ENCODE measurements around the gene AGRN. TPM values are rescaled to one million over a fixed set of nuclear protein-coding genes. Genes with fewer than 3 reads are reported as not detected.
"Not testable (repeated sequence)": the region's sequence is repeated elsewhere in the genome, so short reads cannot be mapped to it uniquely, and the experiment has no call there.

Gene AGRN
- total RNA-seq, 1 experiment from 2014 or later, result 126 TPM

DNA sequence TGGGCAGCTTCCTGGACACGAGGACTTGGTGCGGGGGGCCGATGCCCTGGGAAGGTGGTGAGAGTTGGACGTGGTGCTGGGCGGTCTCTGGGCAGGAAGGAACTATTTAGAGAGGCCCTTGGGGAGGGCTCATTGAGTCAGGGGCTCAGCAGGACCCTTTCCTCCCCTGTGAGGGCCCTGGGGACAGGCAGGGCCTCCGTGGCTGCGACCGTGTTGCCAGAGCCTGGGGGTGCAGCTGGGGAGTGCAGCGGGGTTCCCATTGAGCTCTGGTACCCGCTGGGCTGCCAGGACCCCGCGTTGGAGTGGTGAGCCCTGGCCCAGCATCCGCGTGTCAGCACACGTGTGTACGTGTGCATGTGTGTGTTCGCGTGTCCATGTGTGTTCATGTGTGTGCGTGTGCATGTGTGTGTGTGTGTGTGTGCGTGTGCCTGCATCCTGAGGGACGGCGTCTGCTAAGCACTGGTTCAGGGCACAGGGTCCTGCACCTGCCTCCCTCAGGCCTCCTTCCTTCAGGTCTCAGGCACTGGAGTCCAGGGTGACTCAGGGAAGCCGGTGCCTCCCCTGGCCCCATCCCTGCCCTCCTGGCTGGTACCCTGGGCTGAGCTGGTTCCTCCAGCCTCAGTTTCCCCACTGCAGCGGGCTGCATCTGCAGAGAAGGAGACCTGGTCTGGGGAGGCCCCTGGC is 43.5 kb downstream of the AGRN start:
- Histone ChIP-seq H3K36me3 (replicated peaks; ENCODE audit: control insufficient read depth, insufficient read depth, low read length) (no peaks in the 10 kb centered on the region), H3K27me3 (ENCODE audit: control insufficient read depth, insufficient read depth, low read length) (peaks cover 55% of the 10 kb centered on the region), H3K4me3 (ENCODE audit: insufficient read depth, low read depth, low read length) (no peak overlapping the region)
- DNase-seq, result no peak

DNA sequence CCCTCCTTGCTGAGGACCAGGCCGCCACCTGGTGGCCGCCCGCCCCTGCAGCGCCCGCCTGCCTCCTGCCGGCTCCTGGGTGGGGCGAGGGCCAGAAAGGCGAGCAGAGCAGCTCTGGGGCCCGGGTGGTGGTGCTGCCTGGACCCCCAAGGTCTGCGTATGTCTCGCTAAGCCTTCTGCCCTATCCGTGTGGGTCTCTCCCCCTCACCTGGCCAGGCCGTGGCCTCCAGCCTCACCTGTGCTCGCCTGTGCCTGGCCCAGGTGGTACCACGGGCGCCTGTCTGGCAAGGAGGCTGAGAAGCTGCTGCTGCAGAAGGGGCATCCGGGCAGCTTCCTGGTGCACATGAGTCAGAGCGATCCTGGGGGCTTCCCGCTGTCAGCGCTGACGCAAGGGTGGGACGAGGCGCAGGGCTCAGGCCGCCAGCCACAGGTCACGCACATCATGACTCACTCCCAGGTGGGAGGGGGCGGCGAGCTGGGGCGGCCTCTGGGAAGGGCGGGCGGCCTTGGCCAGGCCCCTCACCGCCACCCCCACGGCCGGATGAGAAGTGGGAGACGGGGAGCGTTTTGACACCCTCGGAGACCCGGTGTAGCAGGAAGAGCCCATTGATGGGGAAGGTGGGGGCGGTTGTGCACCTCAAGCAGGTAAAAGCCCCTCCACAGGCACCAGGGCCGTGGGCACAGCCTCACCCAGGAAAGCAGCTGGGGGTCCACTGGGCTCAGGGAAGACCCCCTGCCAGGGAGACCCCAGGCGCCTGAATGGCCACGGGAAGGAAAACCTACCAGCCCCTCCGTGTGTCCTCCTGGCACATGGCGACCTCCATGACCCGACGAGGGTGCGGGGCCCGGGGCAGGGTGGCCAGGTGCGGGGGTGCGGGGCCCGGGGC is 44.3 kb downstream of the AGRN start:
- no peak overlapping the region for H3K4me3 ChIP-seq (ENCODE audit: insufficient read depth, low read depth, low read length)
- H3K36me3 ChIP-seq (replicated peaks; ENCODE audit: control insufficient read depth, insufficient read depth, low read length), result no peaks in the 10 kb centered on the region
- peak; percentile 98 for DNase-seq
- H3K27me3 ChIP-seq (ENCODE audit: control insufficient read depth, insufficient read depth, low read length), result peaks cover 48% of the 10 kb centered on the region

DNA sequence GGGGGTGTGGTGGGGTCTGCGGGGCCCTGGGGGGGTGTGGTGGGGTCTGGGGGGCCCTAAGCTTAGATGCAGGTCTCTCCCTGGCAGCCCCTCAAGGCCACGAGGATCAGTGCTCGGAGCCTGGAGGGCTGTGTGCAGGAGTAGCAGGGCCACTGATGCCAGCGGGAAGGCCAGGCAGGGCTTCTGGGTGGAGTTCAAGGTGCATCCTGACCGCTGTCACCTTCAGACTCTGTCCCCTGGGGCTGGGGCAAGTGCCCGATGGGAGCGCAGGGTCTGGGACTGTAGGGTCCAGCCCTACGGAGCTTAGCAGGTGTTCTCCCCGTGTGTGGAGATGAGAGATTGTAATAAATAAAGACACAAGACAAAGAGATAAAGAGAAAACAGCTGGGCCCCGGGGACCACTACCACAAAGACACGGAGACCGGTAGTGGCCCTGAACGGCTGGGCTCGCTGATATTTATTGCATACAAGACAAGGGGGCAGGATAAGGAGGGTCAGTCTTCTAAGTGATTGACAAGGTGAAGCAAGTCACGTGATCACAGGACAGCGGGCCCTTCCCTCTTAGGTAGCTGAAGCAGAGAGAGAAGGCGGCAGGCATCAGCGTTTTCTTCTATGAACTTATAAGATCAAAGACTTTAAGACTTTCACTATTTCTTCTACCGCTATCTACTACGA is 45.5 kb downstream of the AGRN start:
- no peaks in the 10 kb centered on the region for H3K36me3 ChIP-seq (replicated peaks; ENCODE audit: control insufficient read depth, insufficient read depth, low read length)
- DNase-seq, result no peak
- H3K27me3 ChIP-seq (ENCODE audit: control insufficient read depth, insufficient read depth, low read length), result peaks cover 51% of the 10 kb centered on the region
- no peak overlapping the region for H3K4me3 ChIP-seq (ENCODE audit: insufficient read depth, low read depth, low read length)

DNA sequence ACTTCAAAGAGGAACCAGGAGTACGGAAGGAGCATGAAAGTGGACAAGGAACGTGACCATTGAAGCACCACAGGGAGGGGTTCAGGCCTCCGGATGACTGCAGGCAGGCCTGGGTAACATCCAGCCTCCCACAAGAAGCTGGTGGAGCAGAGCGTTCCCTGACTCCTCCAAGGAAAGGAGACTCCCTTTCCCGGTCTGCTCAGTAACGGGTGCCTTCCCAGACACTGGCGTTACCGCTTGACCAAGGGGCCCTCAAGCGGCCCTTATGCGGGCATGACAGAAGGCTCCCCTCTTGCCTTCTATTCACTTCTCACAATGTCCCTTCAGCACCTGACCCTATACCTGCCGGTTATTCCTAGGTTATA is 46.0 kb downstream of the AGRN start:
- not testable (repeated sequence) for DNase-seq
- peaks cover 48% of the 10 kb centered on the region for H3K27me3 ChIP-seq (ENCODE audit: control insufficient read depth, insufficient read depth, low read length)

DNA sequence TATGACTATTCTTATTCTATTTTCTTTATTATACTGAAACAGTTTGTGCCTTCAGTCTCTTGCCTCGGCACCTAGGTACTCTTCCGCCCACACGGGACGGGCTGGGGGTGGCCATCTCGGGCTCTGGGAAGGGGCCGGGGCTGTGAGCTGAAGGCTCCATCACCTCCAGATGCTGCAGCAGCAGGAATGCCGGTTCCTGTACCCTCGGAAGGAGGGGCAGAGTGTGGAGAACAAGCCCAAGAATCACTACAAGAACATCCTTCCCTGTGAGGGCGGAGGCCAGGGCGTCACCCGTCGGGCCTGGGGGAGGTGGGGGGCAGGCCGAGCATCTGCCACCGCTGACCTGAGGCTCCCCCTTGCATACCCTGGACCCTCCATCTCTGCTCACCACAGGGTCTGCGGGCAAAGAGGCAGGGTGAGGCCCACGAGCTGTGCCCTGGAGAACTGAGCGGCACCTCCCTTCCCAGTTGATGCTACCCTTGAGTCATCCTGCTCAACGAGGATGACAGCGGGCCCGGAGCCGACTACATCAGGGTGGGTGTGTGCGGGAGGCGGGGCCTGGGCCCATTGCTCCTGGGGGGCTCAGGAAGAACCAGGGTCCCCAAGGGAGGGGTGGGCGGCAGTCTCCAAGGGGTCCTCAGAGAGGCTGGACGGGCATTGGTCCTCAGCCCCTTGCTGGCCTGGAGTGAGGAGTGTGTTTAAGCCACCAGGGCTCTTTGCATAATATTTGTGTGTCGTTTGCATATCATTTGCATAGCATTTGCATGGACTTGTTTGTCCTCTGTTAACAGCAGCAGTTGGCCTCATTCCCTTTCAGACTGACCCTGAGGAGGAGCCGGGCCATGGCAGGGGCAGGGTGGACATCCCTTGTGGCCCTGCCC is 46.7 kb downstream of the AGRN start:
- Histone ChIP-seq H3K36me3 (replicated peaks; ENCODE audit: control insufficient read depth, insufficient read depth, low read length) (no peaks in the 10 kb centered on the region), H3K27me3 (ENCODE audit: control insufficient read depth, insufficient read depth, low read length) (peaks cover 43% of the 10 kb centered on the region), H3K4me3 (ENCODE audit: insufficient read depth, low read depth, low read length) (no peak overlapping the region)
- DNase-seq, result no peak

More for the DNA sequence above, 46.0 kb downstream of the AGRN start:
- not testable (repeated sequence) for H3K4me3 ChIP-seq (ENCODE audit: insufficient read depth, low read depth, low read length); H3K36me3 ChIP-seq (replicated peaks; ENCODE audit: control insufficient read depth, insufficient read depth, low read length)

DNA sequence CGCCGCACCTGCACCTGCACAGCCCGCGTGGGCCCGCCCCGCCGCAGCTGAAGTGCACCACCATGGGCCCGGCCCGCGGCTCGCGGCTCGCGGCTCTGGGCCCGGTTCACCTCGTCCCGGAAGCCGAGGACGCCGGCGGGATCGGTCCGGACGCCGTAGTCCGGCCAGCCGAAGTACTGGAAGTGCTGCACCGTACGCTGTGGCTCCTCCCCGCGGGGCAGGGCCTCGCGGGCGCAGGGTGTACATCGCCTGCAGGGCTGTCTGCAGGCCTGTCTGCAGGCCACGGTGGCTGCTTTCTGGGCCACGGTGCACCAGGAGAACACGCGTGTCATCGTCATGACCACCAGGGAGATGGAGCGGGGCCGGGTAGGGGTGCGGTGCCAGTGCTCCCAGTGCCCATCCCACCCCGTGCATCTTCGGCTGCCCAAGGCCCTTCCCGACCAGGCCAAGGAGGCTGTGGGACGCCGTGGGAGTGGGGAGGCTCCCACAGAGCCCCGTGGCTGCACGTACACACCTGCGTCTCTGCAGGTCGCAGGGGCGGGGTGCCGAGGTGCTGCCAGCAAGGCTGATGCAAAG is 47.5 kb downstream of the AGRN start:
- no peaks in the 10 kb centered on the region for H3K36me3 ChIP-seq (replicated peaks; ENCODE audit: control insufficient read depth, insufficient read depth, low read length)
- no peak overlapping the region for H3K4me3 ChIP-seq (ENCODE audit: insufficient read depth, low read depth, low read length)
- peaks cover 38% of the 10 kb centered on the region for H3K27me3 ChIP-seq (ENCODE audit: control insufficient read depth, insufficient read depth, low read length)
- DNase-seq, result no peak

DNA sequence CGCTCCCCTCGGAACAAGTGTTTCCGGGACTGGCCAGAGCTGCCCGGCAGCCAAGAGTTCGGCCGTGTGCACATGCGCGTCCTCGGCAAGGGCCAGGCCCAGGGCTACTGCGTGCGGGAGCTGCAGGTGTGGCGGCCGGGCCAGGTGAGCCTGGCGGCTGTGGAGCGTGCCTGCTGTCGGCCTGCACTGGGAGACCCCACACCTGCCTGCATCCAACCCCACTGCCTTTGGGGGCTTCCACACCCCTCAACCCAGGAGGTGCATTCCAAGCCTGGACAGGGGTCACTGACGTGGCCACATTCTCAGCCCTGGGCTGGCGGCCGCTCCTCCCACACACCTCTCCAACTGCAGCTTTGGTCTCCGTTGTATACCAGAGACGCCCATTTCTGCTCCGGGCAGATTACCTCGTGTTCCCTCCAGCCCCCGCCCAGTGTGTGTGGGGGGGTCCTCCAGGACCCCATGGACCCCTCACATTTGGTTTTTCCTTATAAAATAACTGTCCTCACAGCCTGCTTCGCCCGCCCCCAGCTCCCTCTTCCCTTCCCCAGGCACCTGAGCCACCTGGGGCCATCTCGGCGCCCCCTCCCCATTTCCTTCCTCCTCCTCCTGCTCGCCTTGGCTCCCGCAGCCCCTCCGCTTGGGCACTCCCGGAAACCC is 48.1 kb downstream of the AGRN start:
- Histone ChIP-seq H3K36me3 (replicated peaks; ENCODE audit: control insufficient read depth, insufficient read depth, low read length) (no peaks in the 10 kb centered on the region), H3K27me3 (ENCODE audit: control insufficient read depth, insufficient read depth, low read length) (peaks cover 32% of the 10 kb centered on the region), H3K4me3 (ENCODE audit: insufficient read depth, low read depth, low read length) (peak overlapping the region; percentile 80)
- DNase-seq, result no peak

DNA sequence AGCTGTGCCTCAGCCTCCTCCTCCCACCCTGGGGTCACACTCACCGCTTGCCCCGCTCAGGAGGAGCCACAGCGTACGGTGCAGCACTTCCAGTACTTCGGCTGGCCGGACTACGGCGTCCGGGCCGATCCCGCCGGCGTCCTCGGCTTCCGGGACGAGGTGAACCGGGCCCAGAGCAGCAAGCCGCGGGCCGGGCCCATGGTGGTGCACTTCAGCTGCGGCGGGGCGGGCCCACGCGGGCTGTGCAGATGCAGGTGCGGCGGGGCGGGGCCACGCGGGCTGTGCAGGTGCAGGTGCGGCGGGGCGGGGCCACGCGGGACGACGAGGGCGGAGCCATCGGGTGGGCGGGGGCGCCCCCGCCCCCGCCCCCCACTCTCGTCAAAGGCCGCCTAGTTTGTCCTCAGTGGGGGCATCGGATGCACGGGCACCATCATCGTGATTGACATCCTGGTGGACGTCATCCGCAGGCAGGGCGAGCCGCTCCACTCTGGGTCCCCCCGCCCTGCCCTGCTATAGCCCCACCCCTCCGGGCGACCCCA is 48.7 kb downstream of the AGRN start:
- H3K27me3 ChIP-seq (ENCODE audit: control insufficient read depth, insufficient read depth, low read length), result peaks cover 26% of the 10 kb centered on the region
- H3K4me3 ChIP-seq (ENCODE audit: insufficient read depth, low read depth, low read length), result peak overlapping the region; percentile 80
- no peaks in the 10 kb centered on the region for H3K36me3 ChIP-seq (replicated peaks; ENCODE audit: control insufficient read depth, insufficient read depth, low read length)
- no peak for DNase-seq

DNA sequence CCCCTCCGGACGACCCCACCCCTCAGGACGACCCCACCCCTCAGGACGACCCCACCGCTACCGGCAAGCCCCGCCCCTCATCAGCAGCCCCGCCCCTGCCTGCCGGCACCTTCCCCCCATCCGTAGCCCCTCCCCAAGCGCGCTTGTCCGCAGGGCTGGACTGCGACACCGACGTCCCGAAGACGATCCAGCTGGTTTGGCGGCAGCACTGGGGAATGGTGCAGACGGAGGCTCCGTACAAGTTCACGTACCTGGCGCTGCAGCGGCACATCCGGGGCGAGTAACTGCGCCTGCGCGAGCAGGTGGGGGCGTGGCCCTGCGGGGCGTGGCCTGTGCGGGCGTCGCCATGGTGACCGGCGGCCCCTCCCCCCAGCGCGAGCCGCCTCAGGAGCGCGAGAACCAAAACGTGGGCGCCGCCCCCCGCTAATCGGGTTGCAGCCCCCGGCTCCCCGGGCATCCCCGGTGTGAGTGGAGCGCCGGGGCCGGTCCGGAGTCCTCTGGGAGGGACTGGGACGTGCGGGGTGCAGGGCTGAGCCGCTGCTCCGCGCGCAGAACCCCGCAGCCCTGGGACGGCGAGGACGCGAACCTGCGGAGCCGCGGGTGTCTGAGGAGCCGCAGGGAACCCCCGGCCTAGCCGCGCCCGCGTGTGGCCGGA is 49.3 kb downstream of the AGRN start:
- no peaks in the 10 kb centered on the region for H3K36me3 ChIP-seq (replicated peaks; ENCODE audit: control insufficient read depth, insufficient read depth, low read length)
- peaks cover 25% of the 10 kb centered on the region for H3K27me3 ChIP-seq (ENCODE audit: control insufficient read depth, insufficient read depth, low read length)
- peak; percentile 100 for DNase-seq
- peak overlapping the region; percentile 80 for H3K4me3 ChIP-seq (ENCODE audit: insufficient read depth, low read depth, low read length)

DNA sequence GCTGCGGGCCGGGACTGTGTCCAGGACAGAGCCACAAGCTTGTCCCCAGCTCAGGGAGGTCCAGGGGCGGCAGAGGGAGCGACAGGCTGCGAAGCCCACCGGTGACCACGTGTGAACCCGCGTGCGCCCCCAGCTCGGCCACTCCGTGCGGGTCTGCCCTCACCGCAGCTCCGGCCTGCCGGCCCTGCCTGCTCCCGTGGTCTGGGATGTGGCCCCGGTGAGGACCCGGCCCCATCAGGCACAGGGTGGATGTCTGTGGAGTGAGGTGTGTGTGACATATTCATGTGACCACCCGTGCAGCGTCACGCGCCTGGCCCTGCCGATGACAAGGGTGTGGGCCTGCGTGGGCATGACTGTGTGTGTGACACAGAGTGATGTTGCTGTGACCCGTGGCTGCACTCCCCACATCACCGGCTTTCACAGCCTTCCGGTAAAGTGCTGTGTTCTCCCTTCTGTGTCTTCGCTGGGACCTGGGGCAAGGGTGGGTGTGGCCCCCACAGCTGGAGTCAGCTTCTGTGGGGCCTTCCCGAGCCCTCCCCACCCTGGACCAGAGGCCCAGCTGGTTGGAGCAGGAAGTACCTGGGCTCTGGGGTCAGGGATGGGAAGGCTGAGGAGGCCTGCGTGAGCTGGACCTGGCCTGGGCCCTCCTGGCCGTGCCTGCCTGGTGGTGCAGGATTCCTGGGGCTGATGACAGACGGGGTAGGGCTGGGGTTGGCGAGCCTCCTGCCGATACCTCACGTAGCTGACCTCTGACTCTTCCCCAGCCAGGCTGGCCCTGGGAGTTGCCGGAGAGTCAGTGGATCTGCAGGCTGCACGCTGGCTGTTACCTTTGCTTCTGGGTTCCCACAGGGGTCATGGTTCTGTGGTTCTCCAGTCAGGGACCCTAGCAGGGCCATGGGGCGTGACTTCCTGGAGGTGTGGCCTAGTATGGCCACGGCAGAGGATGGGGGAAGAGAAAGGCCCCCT is 50.1 kb downstream of the AGRN start:
- Histone ChIP-seq H3K4me3 (ENCODE audit: insufficient read depth, low read depth, low read length) (peak overlapping the region; percentile 80), H3K27me3 (ENCODE audit: control insufficient read depth, insufficient read depth, low read length) (peaks cover 23% of the 10 kb centered on the region), H3K36me3 (replicated peaks; ENCODE audit: control insufficient read depth, insufficient read depth, low read length) (no peaks in the 10 kb centered on the region)
- no peak for DNase-seq

DNA sequence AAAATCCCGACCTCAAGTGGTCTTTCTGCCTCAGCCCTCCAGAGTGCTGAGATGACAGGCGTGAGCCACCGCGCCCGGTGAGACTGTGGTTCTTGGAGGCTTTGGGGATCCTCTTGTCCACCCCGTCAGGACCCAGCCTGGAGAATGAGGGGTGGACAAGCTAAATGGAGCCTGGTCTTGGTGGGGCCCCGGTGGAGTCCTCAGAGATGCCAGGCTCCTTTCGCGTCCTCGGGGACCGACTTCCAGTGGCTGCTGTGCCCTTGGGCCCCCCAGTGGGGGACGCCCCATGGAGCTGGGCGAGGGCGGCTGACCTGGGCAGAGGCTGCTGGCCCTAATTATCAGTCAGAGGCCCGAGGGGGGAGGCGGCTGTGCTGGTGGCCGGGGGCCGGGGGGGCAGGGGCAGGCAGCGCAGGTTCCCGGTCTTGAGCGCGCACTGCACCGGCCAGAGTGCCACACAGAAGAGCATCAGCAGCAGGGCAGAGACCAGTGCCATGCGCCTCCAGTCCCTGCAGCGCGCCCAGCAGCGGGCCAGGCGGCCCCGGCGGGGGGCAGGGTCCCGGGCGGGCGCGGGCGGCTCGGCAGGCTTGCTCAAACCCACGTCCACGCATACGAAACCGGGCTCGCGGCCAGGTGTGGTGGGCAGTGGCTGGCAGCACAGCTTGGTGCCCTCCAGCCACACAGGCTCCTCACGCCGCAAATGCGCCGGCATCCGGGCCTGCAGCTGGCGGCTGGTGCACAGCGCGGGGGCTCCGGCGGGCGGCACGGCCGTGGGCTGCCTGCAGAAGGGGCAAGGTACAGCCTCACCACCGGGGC is 51.8 kb downstream of the AGRN start:
- peaks cover 25% of the 10 kb centered on the region for H3K27me3 ChIP-seq (ENCODE audit: control insufficient read depth, insufficient read depth, low read length)
- no peak for DNase-seq
- no peak overlapping the region for H3K4me3 ChIP-seq (ENCODE audit: insufficient read depth, low read depth, low read length)
- no peaks in the 10 kb centered on the region for H3K36me3 ChIP-seq (replicated peaks; ENCODE audit: control insufficient read depth, insufficient read depth, low read length)
